ENCODE results near the gene SPATA21.
A peak's percentile ranks its signal among the peaks of the same experiment; 100 is the strongest.

SPATA21 gene

DNA sequence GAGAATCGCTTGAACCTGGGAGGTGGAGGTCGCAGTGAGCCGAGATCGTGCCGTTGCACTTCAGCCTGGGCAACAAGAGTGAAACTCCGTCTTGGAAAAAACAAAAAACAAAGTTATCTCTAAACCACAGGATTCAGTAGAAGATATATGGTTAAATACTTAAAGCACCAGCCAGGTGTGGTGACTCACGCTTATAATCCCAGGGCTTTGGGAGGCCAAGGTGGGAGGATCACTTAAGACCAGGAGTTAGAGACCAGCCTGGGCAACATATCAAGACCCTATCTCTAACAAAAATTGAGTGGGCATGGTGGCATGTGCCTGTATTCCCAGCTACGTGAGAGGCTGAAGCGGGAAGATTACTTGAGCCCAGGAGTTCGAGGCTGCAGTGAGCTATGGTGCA lies 8.9 kb upstream of the SPATA21 start:
- TF ChIP-seq, protein P1, sequence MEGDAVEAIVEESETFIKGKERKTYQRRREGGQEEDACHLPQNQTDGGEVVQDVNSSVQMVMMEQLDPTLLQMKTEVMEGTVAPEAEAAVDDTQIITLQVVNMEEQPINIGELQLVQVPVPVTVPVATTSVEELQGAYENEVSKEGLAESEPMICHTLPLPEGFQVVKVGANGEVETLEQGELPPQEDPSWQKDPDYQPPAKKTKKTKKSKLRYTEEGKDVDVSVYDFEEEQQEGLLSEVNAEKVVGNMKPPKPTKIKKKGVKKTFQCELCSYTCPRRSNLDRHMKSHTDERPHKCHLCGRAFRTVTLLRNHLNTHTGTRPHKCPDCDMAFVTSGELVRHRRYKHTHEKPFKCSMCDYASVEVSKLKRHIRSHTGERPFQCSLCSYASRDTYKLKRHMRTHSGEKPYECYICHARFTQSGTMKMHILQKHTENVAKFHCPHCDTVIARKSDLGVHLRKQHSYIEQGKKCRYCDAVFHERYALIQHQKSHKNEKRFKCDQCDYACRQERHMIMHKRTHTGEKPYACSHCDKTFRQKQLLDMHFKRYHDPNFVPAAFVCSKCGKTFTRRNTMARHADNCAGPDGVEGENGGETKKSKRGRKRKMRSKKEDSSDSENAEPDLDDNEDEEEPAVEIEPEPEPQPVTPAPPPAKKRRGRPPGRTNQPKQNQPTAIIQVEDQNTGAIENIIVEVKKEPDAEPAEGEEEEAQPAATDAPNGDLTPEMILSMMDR (IDR thresholded peaks at IDR 0.05; ENCODE audit: low read depth, low read length, missing control alignments), result no peak
- no peak for DNase-seq (ENCODE audit: extremely low read depth, low read depth)

DNA sequence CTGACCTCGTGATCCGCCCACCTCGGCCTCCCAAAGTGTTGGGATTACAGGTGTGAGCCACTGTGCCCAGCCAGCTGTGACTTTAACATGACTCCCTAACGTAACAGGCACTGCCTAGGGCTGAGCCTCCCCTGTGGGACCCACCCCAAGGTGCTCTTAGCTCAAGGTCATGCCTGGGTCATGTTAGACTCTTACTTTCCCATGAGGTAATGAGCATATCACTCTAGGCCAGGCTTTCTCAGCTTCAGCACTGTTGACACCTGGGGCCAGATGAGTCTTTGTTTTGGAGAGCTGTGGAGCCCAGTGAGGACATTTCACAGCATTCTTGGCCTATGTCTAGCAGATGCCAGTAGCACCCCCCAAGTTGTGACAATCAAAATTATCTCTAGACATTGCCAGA lies 7.8 kb upstream of the SPATA21 start:
- DNase-seq (ENCODE audit: extremely low read depth, low read depth), result no peak
- H3K4me3 ChIP-seq (replicated peaks; ENCODE audit: low read depth, low read length), result no peak overlapping the region
- TF ChIP-seq, protein P1 (IDR thresholded peaks at IDR 0.05; ENCODE audit: low read depth, low read length, missing control alignments), result no peak

More for the DNA sequence above, 8.9 kb upstream of the SPATA21 start:
- no peak overlapping the region for H3K4me3 ChIP-seq (replicated peaks; ENCODE audit: low read depth, low read length)

DNA sequence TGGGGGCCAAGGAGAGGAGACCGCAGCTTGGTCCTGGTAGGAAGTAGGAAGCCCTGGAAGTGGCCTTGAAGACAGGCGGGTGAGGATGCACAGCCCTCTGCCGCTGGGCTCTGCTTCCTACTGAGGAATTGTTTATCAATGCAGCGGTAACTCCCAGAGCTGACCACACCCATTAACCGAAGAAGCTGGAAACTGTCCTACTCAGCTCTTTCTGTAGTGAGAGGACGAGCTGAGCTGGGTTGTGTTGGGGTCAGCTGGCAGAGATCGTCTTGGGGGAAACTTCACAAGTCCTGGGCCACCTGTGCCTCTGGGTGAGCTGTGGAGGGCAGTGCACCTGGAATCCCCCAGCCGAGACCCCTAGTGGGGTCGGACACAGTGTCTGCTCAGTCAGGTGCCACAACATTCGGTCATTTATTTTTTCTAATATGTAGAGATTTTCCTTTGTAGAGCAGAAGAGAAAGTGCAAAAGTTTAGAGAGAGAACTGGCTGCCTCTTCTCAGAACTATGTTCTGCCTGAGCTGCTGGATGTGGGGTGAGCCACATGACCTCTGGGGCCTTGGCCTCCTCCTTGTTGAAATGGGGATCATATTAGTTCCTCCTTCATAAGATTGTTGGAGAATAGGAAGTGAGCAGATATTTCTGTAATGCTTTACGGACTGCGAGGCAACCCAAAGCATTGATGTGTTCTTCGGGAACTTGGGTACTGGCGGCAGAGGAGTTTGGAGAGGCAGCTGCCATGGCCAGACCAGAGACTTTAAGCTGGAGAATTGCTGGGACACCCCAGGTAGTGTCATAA lies 6.9 kb upstream of the SPATA21 start:
- H3K4me3 ChIP-seq (replicated peaks; ENCODE audit: low read depth, low read length), result no peak overlapping the region
- DNase-seq (ENCODE audit: extremely low read depth, low read depth), result no peak
- TF ChIP-seq, protein P1 (IDR thresholded peaks at IDR 0.05; ENCODE audit: low read depth, low read length, missing control alignments), result no peak

DNA sequence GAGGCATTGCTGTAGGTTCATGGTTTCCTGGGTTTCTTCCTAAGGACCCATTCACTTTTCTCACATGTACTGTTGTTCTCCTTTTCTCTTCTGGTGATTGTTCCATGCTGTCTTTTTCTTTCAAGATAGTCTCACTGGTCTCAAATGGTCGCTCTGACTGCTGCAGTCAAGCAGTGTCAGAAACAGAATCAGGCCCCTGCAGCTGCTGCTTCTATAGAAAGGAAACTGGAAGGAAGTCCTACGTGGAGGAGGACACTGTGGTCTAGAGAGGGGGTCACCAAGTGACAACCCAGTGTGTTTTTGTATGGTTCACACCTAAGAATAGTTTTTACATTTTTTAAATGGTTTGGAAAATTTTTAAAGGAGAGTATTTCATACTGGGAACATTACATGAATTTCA lies 5.7 kb upstream of the SPATA21 start:
- TF ChIP-seq, protein P1 (IDR thresholded peaks at IDR 0.05; ENCODE audit: low read depth, low read length, missing control alignments), result no peak
- no peak for DNase-seq (ENCODE audit: extremely low read depth, low read depth)

DNA sequence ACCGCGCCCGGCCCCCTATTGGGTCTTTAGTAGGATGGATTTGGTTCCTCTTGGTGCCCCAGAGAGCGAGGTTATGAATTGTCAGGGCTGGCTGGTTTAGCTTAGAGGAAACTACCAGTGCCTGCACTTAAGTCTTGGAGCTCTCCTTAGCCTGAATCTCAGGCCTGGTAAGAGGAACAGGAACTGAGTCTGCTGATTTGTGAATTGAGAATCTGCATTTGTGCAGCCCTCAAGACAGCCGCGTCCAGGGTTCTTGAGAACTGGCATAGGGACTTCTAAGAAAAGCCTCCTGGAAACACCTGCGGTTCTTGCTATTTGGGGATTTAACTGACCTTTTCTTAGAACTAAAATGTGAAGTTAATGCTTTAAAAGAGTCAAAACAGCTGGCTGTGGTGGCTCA lies 5.0 kb upstream of the SPATA21 start:
- TF ChIP-seq, protein P1 (IDR thresholded peaks at IDR 0.05; ENCODE audit: low read depth, low read length, missing control alignments), result no peak
- 0 out of 2 replicates have a peak overlapping the region, but pooled peaks have one; percentile 99 for H3K4me3 ChIP-seq (replicated peaks; ENCODE audit: low read depth, low read length)

More for the DNA sequence above, 5.7 kb upstream of the SPATA21 start:
- H3K4me3 ChIP-seq (replicated peaks; ENCODE audit: low read depth, low read length), result no peak overlapping the region

DNA sequence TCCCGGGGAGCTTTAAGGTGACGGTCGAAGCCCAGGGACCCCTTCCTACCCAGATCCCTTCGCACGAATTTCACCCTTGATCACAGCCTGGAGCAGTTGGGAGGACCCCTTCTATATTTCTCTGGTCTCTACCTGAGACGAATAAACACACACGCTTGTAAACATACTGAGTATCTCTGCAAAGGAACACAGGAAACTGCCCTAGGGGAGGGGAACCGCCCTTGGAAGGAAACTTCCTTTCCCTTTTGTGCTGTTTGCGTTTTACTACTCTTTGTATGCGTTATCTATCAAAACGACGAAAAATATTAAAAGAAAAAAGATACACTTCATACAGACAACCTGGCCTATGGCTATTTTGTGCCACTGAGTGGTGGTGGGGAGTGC lies 4.0 kb upstream of the SPATA21 start:
- no peak for DNase-seq (ENCODE audit: extremely low read depth, low read depth)
- peak overlapping the region; percentile 99 for H3K4me3 ChIP-seq (replicated peaks; ENCODE audit: low read depth, low read length)
- TF ChIP-seq, protein P1 (IDR thresholded peaks at IDR 0.05; ENCODE audit: low read depth, low read length, missing control alignments), result no peak

More for the DNA sequence above, 5.0 kb upstream of the SPATA21 start:
- no peak for DNase-seq (ENCODE audit: extremely low read depth, low read depth)
